ENCODE results near the gene SCN10A.

Gene SCN10A

DNA sequence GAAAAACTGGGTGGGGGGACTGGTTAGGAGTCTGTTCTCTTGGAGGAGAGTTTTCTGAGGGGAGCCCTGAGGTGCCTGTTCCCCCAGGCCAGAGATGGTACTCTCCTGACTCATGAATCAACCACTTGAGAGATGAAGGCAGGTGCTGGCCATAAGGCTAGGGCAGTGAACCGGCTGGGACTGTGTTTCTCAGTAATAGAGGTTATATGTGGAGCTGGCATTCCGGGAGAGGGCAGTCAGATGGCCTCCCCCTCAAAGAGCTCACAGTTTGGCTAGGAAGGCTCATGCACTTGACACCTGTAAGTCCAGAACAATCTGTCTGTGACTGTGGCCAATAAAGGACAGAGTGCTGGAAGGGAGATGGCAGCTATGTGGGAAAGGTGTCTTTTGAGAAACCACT lies 10.0 kb upstream of the SCN10A start:
- in situ Hi-C loops (cut with MboI; ENCODE audit: low sequenced_read_pairs, unreplicated experiment): no loop called here
- DNase-seq (ENCODE audit: low spot score): no peak
- TF ChIP-seq, protein P1, sequence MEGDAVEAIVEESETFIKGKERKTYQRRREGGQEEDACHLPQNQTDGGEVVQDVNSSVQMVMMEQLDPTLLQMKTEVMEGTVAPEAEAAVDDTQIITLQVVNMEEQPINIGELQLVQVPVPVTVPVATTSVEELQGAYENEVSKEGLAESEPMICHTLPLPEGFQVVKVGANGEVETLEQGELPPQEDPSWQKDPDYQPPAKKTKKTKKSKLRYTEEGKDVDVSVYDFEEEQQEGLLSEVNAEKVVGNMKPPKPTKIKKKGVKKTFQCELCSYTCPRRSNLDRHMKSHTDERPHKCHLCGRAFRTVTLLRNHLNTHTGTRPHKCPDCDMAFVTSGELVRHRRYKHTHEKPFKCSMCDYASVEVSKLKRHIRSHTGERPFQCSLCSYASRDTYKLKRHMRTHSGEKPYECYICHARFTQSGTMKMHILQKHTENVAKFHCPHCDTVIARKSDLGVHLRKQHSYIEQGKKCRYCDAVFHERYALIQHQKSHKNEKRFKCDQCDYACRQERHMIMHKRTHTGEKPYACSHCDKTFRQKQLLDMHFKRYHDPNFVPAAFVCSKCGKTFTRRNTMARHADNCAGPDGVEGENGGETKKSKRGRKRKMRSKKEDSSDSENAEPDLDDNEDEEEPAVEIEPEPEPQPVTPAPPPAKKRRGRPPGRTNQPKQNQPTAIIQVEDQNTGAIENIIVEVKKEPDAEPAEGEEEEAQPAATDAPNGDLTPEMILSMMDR (IDR thresholded peaks at IDR 0.05; ENCODE audit: borderline replicate concordance, control extremely low read depth, extremely low read depth, insufficient read depth, missing control alignments): no peak

DNA sequence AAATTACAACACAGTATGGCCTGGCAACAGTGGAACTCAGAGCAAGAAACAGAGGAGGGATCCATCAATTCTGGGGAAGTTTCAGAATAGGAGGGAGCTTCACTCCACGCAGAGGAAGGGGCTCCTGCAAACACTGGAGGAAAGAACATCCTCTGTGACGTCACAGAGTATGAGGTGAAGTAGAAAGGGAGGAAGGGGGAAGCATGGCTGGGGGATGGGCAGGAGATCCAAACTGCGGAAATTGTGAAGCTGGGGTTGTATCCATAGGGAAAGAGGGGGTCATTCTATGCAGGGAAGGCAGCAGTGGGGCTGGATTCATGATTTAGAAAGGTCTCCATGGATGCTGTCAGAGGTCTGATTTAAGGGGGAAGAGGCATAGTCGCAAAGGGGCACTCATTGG lies 8.3 kb upstream of the SCN10A start:
- in situ Hi-C loops (cut with MboI; ENCODE audit: low sequenced_read_pairs, unreplicated experiment): no loop called here
- no peak for DNase-seq (ENCODE audit: low spot score)
- TF ChIP-seq, protein P1 (IDR thresholded peaks at IDR 0.05; ENCODE audit: borderline replicate concordance, control extremely low read depth, extremely low read depth, insufficient read depth, missing control alignments): no peak

DNA sequence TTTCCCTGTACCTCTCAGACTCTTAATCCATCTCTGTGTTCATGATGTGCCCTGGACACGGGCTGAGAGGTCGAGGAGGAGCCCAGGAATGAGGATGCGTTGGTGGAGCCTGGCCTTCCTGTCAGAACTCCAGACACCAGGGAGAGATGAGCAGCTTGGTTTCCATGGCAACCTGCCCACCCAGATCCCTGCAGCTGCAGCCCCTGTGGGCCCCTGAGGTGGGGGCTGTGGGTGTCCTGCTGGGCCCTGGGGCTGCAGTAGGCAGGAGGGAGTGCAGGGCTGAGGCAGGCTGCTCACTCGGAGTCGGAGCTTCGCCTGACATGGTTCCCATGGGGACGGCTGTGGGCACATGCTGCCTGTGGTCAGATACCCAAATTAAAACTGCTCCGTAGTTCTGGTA lies 7.7 kb upstream of the SCN10A start:
- TF ChIP-seq, protein P1 (IDR thresholded peaks at IDR 0.05; ENCODE audit: borderline replicate concordance, control extremely low read depth, extremely low read depth, insufficient read depth, missing control alignments): no peak
- DNase-seq (ENCODE audit: low spot score): no peak
- in situ Hi-C loops (cut with MboI; ENCODE audit: low sequenced_read_pairs, unreplicated experiment): no loop called here

DNA sequence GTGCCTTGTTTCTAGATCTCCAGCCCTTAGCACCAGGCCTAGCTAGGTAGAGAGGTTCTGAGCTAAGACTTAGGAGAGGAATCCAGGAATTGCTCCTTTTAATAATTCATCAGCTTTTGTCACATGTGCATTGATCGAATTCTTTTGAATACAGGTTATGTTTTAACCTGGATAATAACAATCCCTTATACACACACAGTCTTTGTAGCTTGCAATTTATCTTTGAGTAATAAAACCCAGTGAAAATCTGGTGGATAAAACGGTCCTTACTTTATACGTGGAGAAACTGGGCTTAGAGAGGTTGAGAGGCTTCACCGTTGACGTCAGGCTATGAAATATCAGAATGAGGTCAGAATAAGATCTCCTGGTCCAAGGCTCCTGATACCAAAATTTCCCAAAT lies 7.2 kb upstream of the SCN10A start:
- in situ Hi-C loops (cut with MboI; ENCODE audit: low sequenced_read_pairs, unreplicated experiment): no loop called here
- no peak for DNase-seq (ENCODE audit: low spot score)
- TF ChIP-seq, protein P1 (IDR thresholded peaks at IDR 0.05; ENCODE audit: borderline replicate concordance, control extremely low read depth, extremely low read depth, insufficient read depth, missing control alignments): no peak

DNA sequence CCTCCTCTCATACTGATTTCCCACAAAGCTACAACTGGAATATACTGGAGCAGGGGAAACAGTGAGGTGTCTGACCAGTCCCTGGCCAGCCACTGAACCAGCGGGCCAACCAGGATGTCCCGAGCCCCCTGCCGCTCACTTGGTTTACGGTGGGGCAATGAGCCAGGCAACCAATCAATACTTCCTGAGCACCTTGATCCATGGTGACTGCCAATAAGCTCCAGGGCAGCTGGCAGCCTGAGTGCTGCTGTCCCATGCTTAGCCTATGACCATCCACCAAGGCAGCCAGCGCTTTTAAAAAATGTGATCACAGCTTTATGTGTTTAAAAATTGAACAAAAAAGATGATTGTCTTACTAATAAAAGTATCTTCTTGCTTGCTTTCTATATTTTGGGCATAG lies 4.2 kb downstream of the SCN10A start:
- TF ChIP-seq, protein P1 (IDR thresholded peaks at IDR 0.05; ENCODE audit: borderline replicate concordance, control extremely low read depth, extremely low read depth, insufficient read depth, missing control alignments): no peak

DNA sequence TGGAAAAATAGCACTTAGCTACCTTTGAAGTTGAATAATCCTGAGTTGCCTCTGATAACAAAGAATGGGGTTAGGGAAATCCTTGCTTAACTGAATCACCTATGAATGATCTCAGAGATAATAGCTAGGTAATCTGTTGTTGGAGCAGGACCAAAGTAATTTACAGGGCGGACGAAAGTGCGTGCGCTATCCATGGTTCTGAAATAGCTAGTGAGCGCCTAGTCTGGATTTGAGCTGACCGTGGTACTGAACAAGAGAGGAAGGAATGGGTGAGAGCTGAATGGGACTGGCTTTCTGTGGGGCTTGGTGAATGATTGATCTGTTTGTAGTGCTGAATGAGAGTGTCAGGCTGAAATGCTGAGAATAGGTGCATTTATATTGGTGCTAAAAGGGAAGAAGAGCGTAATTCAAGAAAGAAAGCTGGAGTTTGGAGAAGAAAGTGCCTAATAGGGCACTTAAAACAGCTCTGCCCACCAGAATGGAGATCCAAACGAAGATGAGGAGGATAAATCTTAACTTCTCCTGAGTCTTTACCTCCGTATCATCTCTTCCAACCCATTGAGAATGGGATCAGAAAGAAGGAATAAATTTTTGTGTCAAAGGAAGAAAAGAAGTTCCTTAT lies 10.1 kb downstream of the SCN10A start:
- TF ChIP-seq, protein P1 (IDR thresholded peaks at IDR 0.05; ENCODE audit: borderline replicate concordance, control extremely low read depth, extremely low read depth, insufficient read depth, missing control alignments): no peak
- in situ Hi-C loops (cut with MboI; ENCODE audit: low sequenced_read_pairs, unreplicated experiment): no loop called here
- peak; percentile 45 for DNase-seq (ENCODE audit: low spot score)

More for the DNA sequence above, 4.2 kb downstream of the SCN10A start:
- in situ Hi-C loops (cut with MboI; ENCODE audit: low sequenced_read_pairs, unreplicated experiment): no loop called here
- DNase-seq (ENCODE audit: low spot score): no peak

All from GM13976 (cell line).